K562 (cell line): Measurements from ENCODE around the gene MAPK1IP1L.

Source experiments
- CTCF ChIP-seq, 3 experiments: IDR thresholded peaks in 2 of 3; conservative IDR thresholded peaks in 1 of 3; 2 replicates each; pipeline ENCODE4 v1.5.1; 2011 to 2012; ENCODE audit warnings: low read length in 3 of 3, mild to moderate bottlenecking in 3 of 3, control low read depth in 2 of 3, improper control_type of control experiment in 1 of 3, inconsistent platforms in 1 of 3, low read depth in 1 of 3, mixed read lengths in 1 of 3, moderate library complexity in 1 of 3; ENCODE audit not compliant: insufficient read depth in 2 of 3
- NFIC ChIP-seq: fragments of 450-650 bp; IDR thresholded peaks from 2 replicates; pipeline ENCODE4 v1.6.1; 2017; ENCODE audit warnings: mild to moderate bottlenecking, inconsistent platforms
- POLR2A ChIP-seq: fragments of 450-650 bp; conservative IDR thresholded peaks from 2 replicates; pipeline ENCODE4 v1.6.1; 2016
- SMAD3 ChIP-seq: fragments of 450-650 bp; formaldehyde crosslinking; conservative IDR thresholded peaks from 2 replicates; pipeline ENCODE4 v1.4.0; 2020; ENCODE audit warnings: mild to moderate bottlenecking
- TBL1XR1 ChIP-seq, 2 experiments: IDR thresholded peaks; 2 replicates each; pipeline ENCODE4 v1.6.1; 2012; ENCODE audit warnings: improper control_type of control experiment in 2 of 2, low read length in 2 of 2, mild to moderate bottlenecking in 1 of 2
- ZNF384 ChIP-seq: IDR thresholded peaks from 2 replicates; pipeline ENCODE4 v1.6.1; 2012; ENCODE audit warnings: low read depth, low read length, improper control_type of control experiment
- ZZZ3 ChIP-seq: fragments of 450-650 bp; IDR thresholded peaks from 2 replicates; pipeline ENCODE4 v1.6.1; 2016; ENCODE audit warnings: antibody characterized with exemption, mild to moderate bottlenecking, moderate library complexity

- TF ChIP-seq NFIC (no peak), POLR2A (no peak), ZNF384 (no peak), SMAD3 (no peak), CTCF (IDR thresholded peaks at IDR 0.05 in 2 of 3, conservative IDR thresholded peaks at IDR 0.05 in 1 of 3; ENCODE audit: insufficient read depth in 2 of 3, low read depth in 1 of 3, low read length in 3 of 3) (no peak), ZZZ3 (no peak), TBL1XR1 (IDR thresholded peaks at IDR 0.05; ENCODE audit: low read length in 2 of 2) (no peak)
Observed at GRCh38 chr14:55073856-55074255, 22.4 kb downstream of the MAPK1IP1L start.
